Calu3 (cell line): ENCODE measurements around the gene HOXA11. TPM values are rescaled to one million over a fixed set of nuclear protein-coding genes. Genes with fewer than 3 reads are reported as not detected.

Source experiments
- BruUV-seq: library from RNA; stranded (reverse); fragments of 400-500 nt; replicated peaks from 2 replicates; lab custom pipeline; 2021; lab: Mats Ljungman, UMichigan
- CTCF ChIA-PET: fragments of 300-600 bp; sonication (Branson Sonifier 250); formaldehyde crosslinking; loops from one replicate; lab custom pipeline; 2022; ENCODE audit warnings: antibody characterized with exemption; lab: Charles Lee
- DNase-seq: peaks from one replicate; pipeline ENCODE4 v3.0.0; 2022
- H3K27ac Mint-ChIP-seq: one replicate; pipeline ENCODE4 v1.8.0; 2022; ENCODE audit warnings: mixed read lengths; ENCODE audit not compliant: unreplicated experiment
- H3K27me3 Mint-ChIP-seq: one replicate; pipeline ENCODE4 v1.8.0; 2022; ENCODE audit warnings: mixed read lengths; ENCODE audit not compliant: unreplicated experiment
- H3K36me3 Mint-ChIP-seq: one replicate; pipeline ENCODE4 v1.8.0; 2022; ENCODE audit warnings: mild to moderate bottlenecking, moderate library complexity, mixed read lengths; ENCODE audit not compliant: insufficient read depth, unreplicated experiment
- H3K4me1 Mint-ChIP-seq: one replicate; pipeline ENCODE4 v1.8.0; 2022; ENCODE audit warnings: mild to moderate bottlenecking, low read depth, mixed read lengths; ENCODE audit not compliant: unreplicated experiment
- H3K4me3 Mint-ChIP-seq: one replicate; pipeline ENCODE4 v1.8.0; 2022; ENCODE audit warnings: mild to moderate bottlenecking, low read depth, moderate library complexity, mixed read lengths; ENCODE audit not compliant: unreplicated experiment
- H3K9me3 Mint-ChIP-seq: one replicate; pipeline ENCODE4 v1.8.0; 2022; ENCODE audit warnings: low read depth, mixed read lengths; ENCODE audit not compliant: unreplicated experiment
- CTCF ChIP-seq: fragments of 200-600 bp; IDR thresholded peaks from one replicate; pipeline ENCODE4 v1.8.0; 2022; ENCODE audit warnings: antibody characterized with exemption; ENCODE audit not compliant: unreplicated experiment
- intact Hi-C: fragments of 100-400 bp; cut with micrococcal nuclease; formaldehyde crosslinking; loops from one replicate; pipeline ENCODE4 v1.10.0; 2022; ENCODE audit not compliant: unreplicated experiment
- total RNA-seq: library from RNA; stranded (reverse); gene quantifications from 2 replicates; pipeline ENCODE4 v1.2.3, GENCODE V29; 2022

HOXA11 gene
- total RNA-seq, 1 experiment from 2014 or later = 0.54 TPM

GRCh38 chr7:27164367-27165088 is 20.5 kb downstream of the HOXA11 start:
- no peaks in the 10 kb centered on the region for H3K9me3 Mint-ChIP-seq
- no peaks in the 10 kb centered on the region for H3K27me3 Mint-ChIP-seq
- H3K27ac Mint-ChIP-seq = no peak overlapping the region
- H3K4me1 Mint-ChIP-seq = peaks cover 11% of the 10 kb centered on the region
- intact Hi-C loops = loop anchor here (5.0 kb wide), 1 partner anchor 982 kb away; no protein-coding TSS in a partner anchor
- CTCF ChIA-PET = no interaction called here
- peaks cover 14% of the 10 kb centered on the region for H3K36me3 Mint-ChIP-seq
- DNase-seq = no peak
- TF ChIP-seq CTCF = no peak
- no peak overlapping the region for H3K4me3 Mint-ChIP-seq
- no TSS peak for BruUV-seq

- intact Hi-C loops = loop anchor here (5.0 kb wide), 1 partner anchor 982 kb away; no protein-coding TSS in a partner anchor
- H3K27me3 Mint-ChIP-seq = no peaks in the 10 kb centered on the region
- CTCF ChIA-PET = no interaction called here
- H3K36me3 Mint-ChIP-seq = peaks cover 9% of the 10 kb centered on the region
- H3K9me3 Mint-ChIP-seq = no peaks in the 10 kb centered on the region
- TF ChIP-seq CTCF = no peak
- H3K27ac Mint-ChIP-seq = no peak overlapping the region
- H3K4me1 Mint-ChIP-seq = peaks cover 8% of the 10 kb centered on the region
- no TSS peak for BruUV-seq
- no peak for DNase-seq
- H3K4me3 Mint-ChIP-seq = no peak overlapping the region
Observed at GRCh38 chr7:27164045-27164366, 21.0 kb downstream of the HOXA11 start.

- no TSS peak for BruUV-seq
- TF ChIP-seq CTCF = no peak
- Mint-ChIP-seq H3K4me3 (no peak overlapping the region), H3K9me3 (no peaks in the 10 kb centered on the region), H3K36me3 (peaks cover 7% of the 10 kb centered on the region), H3K4me1 (peaks cover 3% of the 10 kb centered on the region), H3K27me3 (no peaks in the 10 kb centered on the region), H3K27ac (no peak overlapping the region)
- CTCF ChIA-PET = no interaction called here
- DNase-seq = no peak
- intact Hi-C loops = loop anchor here (5.0 kb wide), 1 partner anchor 981 kb away; no protein-coding TSS in a partner anchor
Observed at GRCh38 chr7:27163288-27164044, 21.6 kb downstream of the HOXA11 start.

- no peak overlapping the region for H3K27ac Mint-ChIP-seq
- no peaks in the 10 kb centered on the region for H3K27me3 Mint-ChIP-seq
- peaks cover 7% of the 10 kb centered on the region for H3K36me3 Mint-ChIP-seq
- intact Hi-C loops = loop anchor here (5.0 kb wide), 1 partner anchor 980 kb away; no protein-coding TSS in a partner anchor
- H3K4me3 Mint-ChIP-seq = no peak overlapping the region
- no peak for TF ChIP-seq CTCF
- no TSS peak for BruUV-seq
- H3K9me3 Mint-ChIP-seq = no peaks in the 10 kb centered on the region
- H3K4me1 Mint-ChIP-seq = no peaks in the 10 kb centered on the region
- CTCF ChIA-PET = interaction anchor here (0.9 to 2.4 kb wide), 4 partner anchors 15 to 787 kb away, joined by 3 to 31 read pairs (median 3); no protein-coding TSS in a partner anchor
- DNase-seq = no peak
Observed at GRCh38 chr7:27162561-27163287, 22.3 kb downstream of the HOXA11 start.
